SK-N-SH (cell line): ENCODE data around the gene RREB1. TPM values are rescaled to one million over a fixed set of nuclear protein-coding genes. Genes with fewer than 3 reads are reported as not detected.

Experiments
- CTCF ChIA-PET: fragments of 300-600, 350-600 bp; formaldehyde crosslinking; extraction: SDS; loops from one replicate; lab custom pipeline; 2021; lab: Yijun Ruan, JAX
- POLR2A ChIA-PET: fragments of 350-600 bp; sonication (Branson Sonifier 250); formaldehyde crosslinking; extraction: SDS; loops from one replicate; lab custom pipeline; 2020; ENCODE audit warnings: antibody characterized with exemption, inconsistent platforms; lab: Yijun Ruan, JAX
- DNase-seq: peaks from one replicate; pipeline ENCODE4 v3.0.0; 2012
- H2AFZ ChIP-seq: fragments of 200-600 bp; sonication (generic); 2 replicates; pipeline ENCODE4 v1.8.1; 2016; ENCODE audit warnings: antibody characterized with exemption, mild to moderate bottlenecking, low read depth
- H3F3A ChIP-seq: fragments of 200-600 bp; sonication (generic); replicated peaks from 2 replicates; pipeline ENCODE3; 2016; ENCODE audit warnings: antibody characterized with exemption, mild to moderate bottlenecking; ENCODE audit not compliant: insufficient read depth
- H3K27ac ChIP-seq, 2 experiments: fragments of 200-500 bp in 1 of 2; fragments of 200-600 bp in 1 of 2; sonication (Bioruptor generic) in 1 of 2; sonication (generic), shearing (Covaris generic) in 1 of 2; 2 replicates each; pipeline versions ENCODE4 v1.5.1 to v1.6.1; 2014 to 2016; ENCODE audit warnings: low read depth in 2 of 2, inconsistent platforms in 1 of 2, low read length in 1 of 2, mild to moderate bottlenecking in 1 of 2, mixed read lengths in 1 of 2
- H3K27me3 ChIP-seq: fragments of 200-600 bp; sonication (generic), shearing (Covaris generic); 2 replicates; pipeline ENCODE4 v1.6.1; 2016; ENCODE audit warnings: mixed run types; ENCODE audit not compliant: insufficient read depth
- H3K36me3 ChIP-seq, 2 experiments: fragments of 200-500 bp in 1 of 2; fragments of 200-600 bp in 1 of 2; sonication (Bioruptor generic) in 1 of 2; sonication (generic) in 1 of 2; replicated peaks in 1 of 2; 2 replicates each; pipeline versions ENCODE3 to v1.5.1; 2014 to 2016; ENCODE audit warnings: low read length in 1 of 2, mild to moderate bottlenecking in 1 of 2; ENCODE audit not compliant: insufficient read depth in 2 of 2, control insufficient read depth in 1 of 2
- H3K4me1 ChIP-seq, 2 experiments: fragments of 200-500 bp in 1 of 2; fragments of 200-600 bp in 1 of 2; sonication (Bioruptor generic) in 1 of 2; sonication (generic), shearing (Covaris generic) in 1 of 2; 2 replicates each; pipeline versions ENCODE4 v1.5.1 to v1.6.1; 2014 to 2016; ENCODE audit warnings: low read depth in 1 of 2, low read length in 1 of 2, mixed run types in 1 of 2; ENCODE audit not compliant: insufficient read depth in 2 of 2, control insufficient read depth in 1 of 2
- H3K4me2 ChIP-seq: fragments of 200-600 bp; sonication (generic), shearing (Covaris generic); 2 replicates; pipeline ENCODE4 v1.6.1; 2017; ENCODE audit warnings: mixed run types
- H3K4me3 ChIP-seq, 2 experiments: fragments of 200-500 bp in 1 of 2; fragments of 200-600 bp in 1 of 2; sonication (Bioruptor generic) in 1 of 2; sonication (generic), shearing (Covaris generic) in 1 of 2; 2 replicates each; pipeline versions ENCODE4 v1.5.1 to v1.8.1; 2014 to 2016; ENCODE audit warnings: low read depth in 2 of 2, inconsistent platforms in 1 of 2, low read length in 1 of 2, mild to moderate bottlenecking in 1 of 2, mixed read lengths in 1 of 2, moderate library complexity in 1 of 2
- H3K79me2 ChIP-seq: fragments of 200-600 bp; sonication (generic); 2 replicates; pipeline ENCODE4 v1.8.1; 2017; ENCODE audit warnings: mild to moderate bottlenecking; ENCODE audit not compliant: insufficient read depth
- H3K9ac ChIP-seq: fragments of 200-600 bp; sonication (generic); 2 replicates; pipeline ENCODE4 v1.6.1; 2017; ENCODE audit warnings: mixed run types
- H3K9me2 ChIP-seq: fragments of 200-600 bp; sonication (generic); 2 replicates; pipeline ENCODE4 v1.6.1; 2017; ENCODE audit warnings: mixed run types
- H3K9me3 ChIP-seq: fragments of 200-600 bp; sonication (generic); 2 replicates; pipeline ENCODE4 v1.6.1; 2017; ENCODE audit warnings: mixed run types, mild to moderate bottlenecking, moderate library complexity
- H4K20me1 ChIP-seq: fragments of 200-600 bp; sonication (generic); 2 replicates; pipeline ENCODE4 v1.6.1; 2017; ENCODE audit warnings: mild to moderate bottlenecking, mixed run types; ENCODE audit not compliant: insufficient read depth
- EP300 ChIP-seq, 2 experiments: IDR thresholded peaks; 2 replicates each; pipeline versions ENCODE4 v1.4.0 to v1.6.1; 2012; ENCODE audit warnings: borderline replicate concordance in 1 of 2, low read depth in 1 of 2, low read length in 1 of 2
- FOSL2 ChIP-seq: IDR thresholded peaks from 2 replicates; pipeline ENCODE4 v1.4.0; 2012; ENCODE audit warnings: low read depth, mild to moderate bottlenecking, moderate library complexity, borderline replicate concordance
- FOXJ3 ChIP-seq: sonication (generic); formaldehyde crosslinking; IDR thresholded peaks from 2 replicates; pipeline ENCODE4 v1.5.1; 2020; ENCODE audit warnings: mild to moderate bottlenecking, missing genetic modification reagents
- MEF2A ChIP-seq: IDR thresholded peaks from 2 replicates; pipeline ENCODE4 v1.4.0; 2012; ENCODE audit warnings: low read depth, borderline replicate concordance
- MXI1 ChIP-seq: IDR thresholded peaks from 2 replicates; pipeline ENCODE4 v1.6.1; 2012; ENCODE audit warnings: mild to moderate bottlenecking, low read depth, low read length, improper control_type of control experiment
- NFIC ChIP-seq: IDR thresholded peaks from 2 replicates; pipeline ENCODE4 v1.4.0; 2012; ENCODE audit warnings: borderline replicate concordance
- PBX3 ChIP-seq: IDR thresholded peaks from 2 replicates; pipeline ENCODE4; 2012
- POLR2AphosphoS5 ChIP-seq: IDR thresholded peaks from 2 replicates; pipeline ENCODE4 v1.6.1; 2012; ENCODE audit warnings: low read depth, low read length
- RCOR1 ChIP-seq: fragments of 150-350 bp; IDR thresholded peaks from 2 replicates; pipeline ENCODE4 v1.6.1; 2017; ENCODE audit warnings: antibody characterized with exemption, low read length
- RFX5 ChIP-seq: IDR thresholded peaks from 2 replicates; pipeline ENCODE4 v1.6.1; 2012; ENCODE audit warnings: mild to moderate bottlenecking, improper control_type of control experiment, low read length
- SIN3A ChIP-seq: IDR thresholded peaks from 2 replicates; pipeline ENCODE4 v1.6.1; 2012; ENCODE audit warnings: low read depth, mild to moderate bottlenecking, low read length, moderate library complexity, borderline replicate concordance
- TCF12 ChIP-seq: IDR thresholded peaks from 2 replicates; pipeline ENCODE4 v1.4.0; 2012
- USF2 ChIP-seq: fragments of 150-350 bp; IDR thresholded peaks from 2 replicates; pipeline ENCODE4 v1.6.1; 2017; ENCODE audit warnings: antibody characterized with exemption, low read length, low read depth, borderline replicate concordance
- WGBS: methylation state at CpG from one replicate; pipeline ENCODE4 v1.1.6; 2017; ENCODE audit warnings: low lambda C conversion rate; 5-methylcytosine and 5-hydroxymethylcytosine counted together
- polyA plus RNA-seq, 3 experiments: library from polyadenylated mRNA; depleted of rRNA; stranded (reverse); fragments of >200 nt; gene quantifications; 2 replicates each; pipeline ENCODE4 v1.2.3, GENCODE V29; 2012
- TF ChIP-seq, protein P1 (sequence below): IDR thresholded peaks from 2 replicates; pipeline ENCODE4 v1.4.0; 2012; ENCODE audit warnings: low read depth
- TF ChIP-seq, protein P2 (sequence below): fragments of 150-350 bp; IDR thresholded peaks from 2 replicates; pipeline ENCODE4 v1.6.1; 2016; ENCODE audit warnings: mild to moderate bottlenecking, low read depth, low read length
- TF ChIP-seq, protein P3 (sequence below): IDR thresholded peaks from 2 replicates; pipeline ENCODE4 v1.6.1; 2012; ENCODE audit warnings: mild to moderate bottlenecking, low read depth, low read length, moderate library complexity

RREB1 gene
- polyA plus RNA-seq, 1 of the 3 experiments (the other 2 are of a cell fraction), result 2.0 TPM

DNA sequence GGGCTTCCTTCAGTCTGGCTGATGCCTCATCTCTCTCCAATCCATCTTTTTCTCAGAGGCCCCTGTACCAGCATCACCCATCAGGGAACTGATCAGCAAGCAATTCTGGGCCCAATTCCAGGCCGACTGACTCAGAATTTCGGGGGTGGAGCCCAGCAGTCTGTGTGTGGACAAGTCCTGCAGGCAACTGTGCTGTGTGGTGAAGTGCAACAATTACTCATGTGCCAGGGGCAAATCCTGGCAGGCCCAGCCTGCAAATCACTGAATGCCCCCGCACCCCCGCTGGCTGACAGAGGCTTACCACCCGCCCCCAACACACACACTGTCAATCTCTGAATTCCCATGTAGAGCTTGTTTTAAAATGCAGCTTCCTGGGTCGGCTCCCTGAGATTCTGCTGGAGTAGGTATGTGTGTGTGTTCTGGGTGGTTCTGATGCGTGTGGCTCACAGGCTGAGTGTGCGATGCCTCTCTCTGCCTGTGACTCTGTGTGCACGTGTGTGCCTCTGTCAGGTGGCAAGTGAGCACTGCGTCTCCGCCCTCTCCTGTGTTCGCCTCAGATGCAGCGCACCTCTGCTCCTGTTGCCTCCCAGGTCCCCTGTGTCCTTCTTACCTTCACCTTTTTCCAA is 159.8 kb downstream of the RREB1 start:
- Histone ChIP-seq H3K79me2 (no peaks in the 10 kb centered on the region), H3K9me2 (no peaks in the 10 kb centered on the region), H2AFZ (peak overlapping the region; percentile 33; the same call in 1 of the 2 replicates), H3K4me1 (peaks cover 6 to 12% of the 10 kb centered on the region in 2 experiments; a peak in 2 of 4 replicates), H3K9ac (no peak overlapping the region), H3K9me3 (no peaks in the 10 kb centered on the region), H3F3A (no peaks in the 10 kb centered on the region), H3K36me3 (no peaks in the 10 kb centered on the region), H3K27me3 (no peaks in the 10 kb centered on the region), H3K4me3 (no peak overlapping the region), H3K27ac (peak overlapping the region in 1 of 2 experiments; percentile 38; a peak in 1 of 4 replicates), H4K20me1 (no peaks in the 10 kb centered on the region), H3K4me2 (peak overlapping the region; percentile 44; the same call in 1 of the 2 replicates)
- POLR2A ChIA-PET, result no interaction called here
- CTCF ChIA-PET, result interaction anchor here (1.6 kb wide), 1 partner anchor 24 kb away, joined by 6 read pairs; no protein-coding TSS in a partner anchor
- DNase-seq, result peak; percentile 64
- WGBS, result 49% methylated on average over 11 of the region's 13 CpGs
- TF ChIP-seq RFX5 (no peak), NFIC (peak; percentile 89), MXI1 (no peak), EP300 (IDR thresholded peaks at IDR 0.05; ENCODE audit: borderline replicate concordance in 1 of 2, low read depth in 1 of 2, low read length in 1 of 2) (peak in 1 of 2 experiments; percentile 45; a peak in 1 of 4 replicates), TCF12 (peak; percentile 60; the same call in 1 of the 2 replicates), FOSL2 (peak; percentile 78; the same call in 1 of the 2 replicates), SIN3A (peak; percentile 49; the same call in 1 of the 2 replicates), RCOR1 (no peak), FOXJ3 (CRISPR knock-in tag) (no peak), POLR2AphosphoS5 (no peak), PBX3 (peak; percentile 89), MEF2A (no peak), USF2 (no peak)
- TF ChIP-seq, protein P1, sequence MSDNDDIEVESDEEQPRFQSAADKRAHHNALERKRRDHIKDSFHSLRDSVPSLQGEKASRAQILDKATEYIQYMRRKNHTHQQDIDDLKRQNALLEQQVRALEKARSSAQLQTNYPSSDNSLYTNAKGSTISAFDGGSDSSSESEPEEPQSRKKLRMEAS, result peak; percentile 58
- TF ChIP-seq, protein P2, sequence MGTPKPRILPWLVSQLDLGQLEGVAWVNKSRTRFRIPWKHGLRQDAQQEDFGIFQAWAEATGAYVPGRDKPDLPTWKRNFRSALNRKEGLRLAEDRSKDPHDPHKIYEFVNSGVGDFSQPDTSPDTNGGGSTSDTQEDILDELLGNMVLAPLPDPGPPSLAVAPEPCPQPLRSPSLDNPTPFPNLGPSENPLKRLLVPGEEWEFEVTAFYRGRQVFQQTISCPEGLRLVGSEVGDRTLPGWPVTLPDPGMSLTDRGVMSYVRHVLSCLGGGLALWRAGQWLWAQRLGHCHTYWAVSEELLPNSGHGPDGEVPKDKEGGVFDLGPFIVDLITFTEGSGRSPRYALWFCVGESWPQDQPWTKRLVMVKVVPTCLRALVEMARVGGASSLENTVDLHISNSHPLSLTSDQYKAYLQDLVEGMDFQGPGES, result no peak
- TF ChIP-seq, protein P3, sequence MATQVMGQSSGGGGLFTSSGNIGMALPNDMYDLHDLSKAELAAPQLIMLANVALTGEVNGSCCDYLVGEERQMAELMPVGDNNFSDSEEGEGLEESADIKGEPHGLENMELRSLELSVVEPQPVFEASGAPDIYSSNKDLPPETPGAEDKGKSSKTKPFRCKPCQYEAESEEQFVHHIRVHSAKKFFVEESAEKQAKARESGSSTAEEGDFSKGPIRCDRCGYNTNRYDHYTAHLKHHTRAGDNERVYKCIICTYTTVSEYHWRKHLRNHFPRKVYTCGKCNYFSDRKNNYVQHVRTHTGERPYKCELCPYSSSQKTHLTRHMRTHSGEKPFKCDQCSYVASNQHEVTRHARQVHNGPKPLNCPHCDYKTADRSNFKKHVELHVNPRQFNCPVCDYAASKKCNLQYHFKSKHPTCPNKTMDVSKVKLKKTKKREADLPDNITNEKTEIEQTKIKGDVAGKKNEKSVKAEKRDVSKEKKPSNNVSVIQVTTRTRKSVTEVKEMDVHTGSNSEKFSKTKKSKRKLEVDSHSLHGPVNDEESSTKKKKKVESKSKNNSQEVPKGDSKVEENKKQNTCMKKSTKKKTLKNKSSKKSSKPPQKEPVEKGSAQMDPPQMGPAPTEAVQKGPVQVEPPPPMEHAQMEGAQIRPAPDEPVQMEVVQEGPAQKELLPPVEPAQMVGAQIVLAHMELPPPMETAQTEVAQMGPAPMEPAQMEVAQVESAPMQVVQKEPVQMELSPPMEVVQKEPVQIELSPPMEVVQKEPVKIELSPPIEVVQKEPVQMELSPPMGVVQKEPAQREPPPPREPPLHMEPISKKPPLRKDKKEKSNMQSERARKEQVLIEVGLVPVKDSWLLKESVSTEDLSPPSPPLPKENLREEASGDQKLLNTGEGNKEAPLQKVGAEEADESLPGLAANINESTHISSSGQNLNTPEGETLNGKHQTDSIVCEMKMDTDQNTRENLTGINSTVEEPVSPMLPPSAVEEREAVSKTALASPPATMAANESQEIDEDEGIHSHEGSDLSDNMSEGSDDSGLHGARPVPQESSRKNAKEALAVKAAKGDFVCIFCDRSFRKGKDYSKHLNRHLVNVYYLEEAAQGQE, result no peak
